GM23338 (cell line): ENCODE results near the gene EEPD1.

ENCODE experiments used
- CREB1 ChIP-seq: fragments of 250-450 bp; sonication (Bioruptor Pico); IDR thresholded peaks from 2 replicates; pipeline ENCODE4 v1.5.0; 2020; ENCODE audit warnings: low read depth, mild to moderate bottlenecking, moderate library complexity
- CTCF ChIP-seq, 2 experiments: fragments of 200-600 bp in 1 of 2; sonication (generic) in 1 of 2; conservative IDR thresholded peaks; 2 replicates each; pipeline versions ENCODE4 v1.5.1 to v1.6.1; 2016 to 2017; ENCODE audit warnings: antibody characterized with exemption in 2 of 2, low read depth in 2 of 2, mild to moderate bottlenecking in 2 of 2, moderate library complexity in 1 of 2
- ETS1 ChIP-seq: IDR thresholded peaks from 2 replicates; pipeline ENCODE4 v1.6.1; 2016; ENCODE audit warnings: antibody characterized with exemption
- EZH2 ChIP-seq: fragments of 200-600 bp; sonication (generic); IDR thresholded peaks from one replicate; pipeline ENCODE4 v1.8.0; 2017; ENCODE audit warnings: antibody characterized with exemption, mild to moderate bottlenecking, low read depth; ENCODE audit not compliant: unreplicated experiment
- EZH2phosphoT487 ChIP-seq: fragments of 200-600 bp; sonication (generic); IDR thresholded peaks from one replicate; pipeline ENCODE4 v1.8.1; 2018; ENCODE audit warnings: antibody characterized with exemption; ENCODE audit not compliant: unreplicated experiment
- JUNB ChIP-seq: IDR thresholded peaks from one replicate; pipeline ENCODE4 v1.6.1; 2016; ENCODE audit warnings: antibody characterized with exemption; ENCODE audit not compliant: unreplicated experiment
- POLR2AphosphoS5 ChIP-seq: IDR thresholded peaks from 2 replicates; pipeline ENCODE4 v1.6.1; 2016; ENCODE audit warnings: antibody characterized with exemption, low read depth
- REST ChIP-seq: IDR thresholded peaks from one replicate; pipeline ENCODE4 v1.6.1; 2018; ENCODE audit warnings: antibody characterized with exemption; ENCODE audit not compliant: unreplicated experiment
- STAT1 ChIP-seq: IDR thresholded peaks from one replicate; pipeline ENCODE4 v1.6.1; 2016; ENCODE audit warnings: antibody characterized with exemption; ENCODE audit not compliant: unreplicated experiment
- ZNF331 ChIP-seq: fragments of 250-450 bp; sonication (Bioruptor Pico); IDR thresholded peaks from 2 replicates; pipeline ENCODE4 v1.5.0; 2020; ENCODE audit warnings: low read depth, mild to moderate bottlenecking, moderate library complexity
- ZNF462 ChIP-seq: fragments of 250-450 bp; sonication (Bioruptor Pico); IDR thresholded peaks from 2 replicates; pipeline ENCODE4 v1.5.0; 2020; ENCODE audit warnings: mild to moderate bottlenecking, moderate library complexity

GRCh38 chr7:36152756-36153570, at the start of gene EEPD1:
- no peak for TF ChIP-seq EZH2
- no peak for TF ChIP-seq CTCF (conservative IDR thresholded peaks at IDR 0.05; ENCODE audit: low read depth in 2 of 2)
- peak; percentile 49 for TF ChIP-seq POLR2AphosphoS5
- TF ChIP-seq REST: no peak
- TF ChIP-seq JUNB: no peak
- no peak for TF ChIP-seq CREB1 (CRISPR knock-in tag)
- TF ChIP-seq ZNF331 (CRISPR knock-in tag): no peak
- TF ChIP-seq EZH2phosphoT487: no peak
- no peak for TF ChIP-seq ZNF462 (CRISPR knock-in tag)
- TF ChIP-seq ETS1: no peak
- no peak for TF ChIP-seq STAT1
